HFF-Myc (cell line): ENCODE data around the gene IRF5.
"Not testable (repeated sequence)": the region's sequence is repeated elsewhere in the genome, so short reads cannot be mapped to it uniquely, and the experiment has no call there.

Experiments
- DNase-seq: peaks from one replicate; pipeline ENCODE4 v3.0.0-alpha.2; 2011; ENCODE audit warnings: low read depth; ENCODE audit errors: extremely low read depth
- H3K4me3 ChIP-seq: replicated peaks from 2 replicates; pipeline ENCODE4 v1.5.1; 2011; ENCODE audit warnings: low read depth, mild to moderate bottlenecking, control low read depth, low read length
- TF ChIP-seq, protein P1 (sequence below): IDR thresholded peaks from 2 replicates; pipeline ENCODE4 v1.5.1; 2012; ENCODE audit warnings: mild to moderate bottlenecking, low read depth, low read length, control low read depth; ENCODE audit errors: missing control alignments

Gene IRF5

DNA sequence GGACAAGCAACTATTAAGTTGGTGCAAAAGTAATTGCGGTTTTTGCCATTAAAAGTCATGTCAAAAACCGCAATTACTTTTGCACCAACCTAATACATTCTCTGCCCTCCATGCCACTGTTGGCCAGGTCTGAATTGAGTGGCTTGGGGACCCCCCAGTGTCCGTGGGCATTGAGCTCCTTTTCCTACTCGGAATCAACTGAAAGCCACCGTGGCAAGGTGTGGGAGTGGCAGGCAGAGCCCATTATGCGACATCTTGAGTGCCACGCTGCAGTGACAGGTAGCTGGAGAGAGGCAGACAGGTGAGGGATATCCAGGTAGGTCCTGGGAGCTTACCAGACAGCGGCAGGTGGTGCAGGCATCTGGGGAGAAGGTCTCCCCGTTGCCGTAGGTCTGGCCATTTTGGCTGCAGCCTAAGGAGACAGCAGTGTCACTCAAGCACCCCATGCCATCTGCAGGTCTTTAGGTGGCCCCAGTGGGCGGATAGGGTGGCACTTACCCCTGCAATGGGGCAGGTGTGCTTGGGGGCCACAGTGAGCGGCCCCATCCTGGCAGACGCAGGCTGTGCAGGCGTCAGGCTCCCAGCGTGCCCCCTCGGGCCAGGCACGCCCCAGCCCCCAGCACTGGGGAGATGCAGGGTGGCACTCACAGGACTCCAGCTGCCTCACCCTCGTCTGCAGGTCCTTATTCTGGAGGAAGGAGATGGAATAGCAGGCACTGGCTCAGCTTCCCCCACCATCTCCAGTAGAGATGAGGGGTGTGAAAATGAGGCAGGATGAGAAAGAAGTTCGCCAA lies 30.8 kb upstream of the IRF5 start:
- TF ChIP-seq, protein P1, sequence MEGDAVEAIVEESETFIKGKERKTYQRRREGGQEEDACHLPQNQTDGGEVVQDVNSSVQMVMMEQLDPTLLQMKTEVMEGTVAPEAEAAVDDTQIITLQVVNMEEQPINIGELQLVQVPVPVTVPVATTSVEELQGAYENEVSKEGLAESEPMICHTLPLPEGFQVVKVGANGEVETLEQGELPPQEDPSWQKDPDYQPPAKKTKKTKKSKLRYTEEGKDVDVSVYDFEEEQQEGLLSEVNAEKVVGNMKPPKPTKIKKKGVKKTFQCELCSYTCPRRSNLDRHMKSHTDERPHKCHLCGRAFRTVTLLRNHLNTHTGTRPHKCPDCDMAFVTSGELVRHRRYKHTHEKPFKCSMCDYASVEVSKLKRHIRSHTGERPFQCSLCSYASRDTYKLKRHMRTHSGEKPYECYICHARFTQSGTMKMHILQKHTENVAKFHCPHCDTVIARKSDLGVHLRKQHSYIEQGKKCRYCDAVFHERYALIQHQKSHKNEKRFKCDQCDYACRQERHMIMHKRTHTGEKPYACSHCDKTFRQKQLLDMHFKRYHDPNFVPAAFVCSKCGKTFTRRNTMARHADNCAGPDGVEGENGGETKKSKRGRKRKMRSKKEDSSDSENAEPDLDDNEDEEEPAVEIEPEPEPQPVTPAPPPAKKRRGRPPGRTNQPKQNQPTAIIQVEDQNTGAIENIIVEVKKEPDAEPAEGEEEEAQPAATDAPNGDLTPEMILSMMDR, result no peak
- H3K4me3 ChIP-seq, result no peak overlapping the region
- DNase-seq, result no peak

- no peak for DNase-seq
- H3K4me3 ChIP-seq, result no peak overlapping the region; the same call in 1 of the 2 replicates
- TF ChIP-seq, protein P1, result no peak
These were observed 28.7 kb upstream of the IRF5 start for GRCh38 chr7:128908750-128909624.

DNA sequence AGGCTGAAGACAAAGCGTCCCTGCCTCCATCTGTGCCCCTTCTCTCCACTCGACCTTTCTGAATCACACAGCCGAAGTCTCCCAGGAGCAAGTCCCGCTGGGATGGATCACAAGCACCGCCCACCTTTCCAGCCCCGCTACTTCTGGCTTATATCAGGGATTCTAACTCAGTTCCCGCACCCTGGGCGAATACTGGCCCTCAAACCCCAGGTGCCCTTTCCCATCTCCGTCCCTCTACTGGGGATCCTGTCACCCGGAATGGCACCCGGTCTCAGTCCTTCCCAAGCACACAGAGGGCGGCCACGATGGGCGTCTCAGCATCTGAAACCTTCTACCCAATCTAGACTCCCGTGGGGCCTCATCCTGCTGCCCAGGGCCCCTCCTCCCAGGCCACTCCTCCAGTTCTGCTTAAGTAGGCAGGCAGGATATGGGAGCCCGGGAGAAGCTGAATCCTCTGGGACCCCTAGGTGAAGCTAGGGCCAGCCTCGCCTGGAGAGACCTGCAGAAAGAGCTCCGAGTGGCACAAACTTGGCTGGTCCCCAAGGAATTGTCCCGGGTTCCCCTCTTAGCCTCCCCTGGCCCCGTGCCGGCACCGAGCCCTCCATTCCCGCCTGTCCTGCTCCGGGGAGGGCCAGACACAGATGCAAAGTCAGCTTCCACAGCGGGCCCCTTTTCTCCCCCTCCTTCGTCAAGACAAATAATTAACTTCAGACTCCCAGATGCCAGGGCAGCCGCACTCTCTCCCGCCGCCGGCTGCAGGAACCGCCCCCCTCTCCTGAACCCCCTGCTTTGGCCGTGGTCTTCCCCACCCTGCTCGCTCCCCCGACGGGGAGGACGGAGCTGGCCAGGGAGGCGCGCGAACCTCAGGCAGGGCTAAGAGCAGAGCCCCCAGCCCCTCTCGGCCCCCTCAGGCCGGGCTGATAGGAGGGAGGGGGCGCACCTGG lies 27.8 kb upstream of the IRF5 start:
- TF ChIP-seq, protein P1, result no peak
- peak overlapping the region; percentile 32 for H3K4me3 ChIP-seq
- DNase-seq, result no peak

GRCh38 chr7:128910569-128910945 lies 27.2 kb upstream of the IRF5 start, which contains the start of gene KCP:
Gene KCP, minus strand, starts transcription at chr7:128910709. Its CDS starts 33 bp downstream, at chr7:128910676.
- DNase-seq, result no peak
- peak within 1 kb of the TSS; percentile 32 for H3K4me3 ChIP-seq
- TF ChIP-seq, protein P1, result no peak

DNA sequence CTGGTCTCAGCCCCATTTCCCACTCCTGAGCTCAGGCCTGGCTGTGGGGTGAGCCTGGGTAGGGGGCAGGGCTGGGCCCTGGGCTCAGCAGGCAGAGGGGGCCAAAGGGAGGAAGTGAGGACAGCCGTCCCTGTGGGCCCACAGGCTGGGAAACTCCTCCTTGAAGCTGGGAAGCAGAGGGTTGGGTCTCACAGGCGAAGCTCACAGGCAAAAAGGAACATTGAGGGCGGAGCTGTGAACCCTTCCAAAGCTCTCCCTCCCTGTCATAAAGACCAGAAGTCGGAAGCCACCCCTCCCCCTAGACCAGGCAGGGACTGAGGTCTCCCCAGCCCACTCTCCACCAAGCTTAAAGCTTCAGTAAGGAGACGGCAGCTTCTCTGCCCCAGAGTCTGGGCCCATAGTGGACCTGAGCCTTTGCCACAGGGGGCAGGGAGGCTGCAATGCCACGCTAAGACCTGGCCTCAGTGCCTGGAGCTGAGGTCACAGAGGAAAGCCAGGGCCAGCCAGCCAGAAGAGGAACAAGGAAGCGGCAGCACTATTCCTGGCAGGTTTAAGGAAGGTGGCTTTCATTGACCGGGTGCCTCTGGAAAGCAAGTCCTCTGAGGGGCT lies 26.2 kb upstream of the IRF5 start:
- no peak for DNase-seq
- H3K4me3 ChIP-seq, result no peak overlapping the region
- TF ChIP-seq, protein P1, result no peak

- TF ChIP-seq, protein P1, result no peak
- DNase-seq, result no peak
- H3K4me3 ChIP-seq, result no peak overlapping the region
These were observed 25.4 kb upstream of the IRF5 start for GRCh38 chr7:128912281-128912680.

GRCh38 chr7:128912709-128913495 lies 24.8 kb upstream of the IRF5 start:
- DNase-seq, H3K4me3 ChIP-seq: not testable (repeated sequence)
